Trophoblast cell (in vitro differentiated cells and primary cell): ENCODE measurements around the gene SLC15A3.
A peak's percentile ranks its signal among the peaks of the same experiment; 100 is the strongest.

Experiments used
- DNase-seq, 2 donors: peaks; one replicate each; pipeline ENCODE4 v3.0.0-alpha.2; 2016
- H2AFZ ChIP-seq: 2 replicates; pipeline ENCODE4 v1.6.1; 2013; ENCODE audit warnings: low read length, moderate library complexity, mild to moderate bottlenecking; ENCODE audit not compliant: insufficient read depth, poor library complexity
- H2AK5ac ChIP-seq: 2 replicates; pipeline ENCODE4 v1.6.1; 2013; ENCODE audit warnings: mild to moderate bottlenecking, low read length
- H2BK120ac ChIP-seq: 2 replicates; pipeline ENCODE4 v1.6.1; 2013; ENCODE audit warnings: low read length, mild to moderate bottlenecking, moderate library complexity; ENCODE audit not compliant: insufficient read depth, poor library complexity
- H2BK12ac ChIP-seq: 2 replicates; pipeline ENCODE4 v1.6.1; 2013; ENCODE audit warnings: mild to moderate bottlenecking, low read length, moderate library complexity
- H2BK5ac ChIP-seq: 2 replicates; pipeline ENCODE4 v1.6.1; 2013; ENCODE audit warnings: low read length, low read depth, moderate library complexity, mild to moderate bottlenecking; ENCODE audit not compliant: poor library complexity
- H3K14ac ChIP-seq: 2 replicates; pipeline ENCODE4 v1.6.1; 2013; ENCODE audit warnings: mild to moderate bottlenecking, low read length
- H3K18ac ChIP-seq: 2 replicates; pipeline ENCODE4 v1.6.1; 2013; ENCODE audit warnings: mild to moderate bottlenecking, low read length
- H3K23ac ChIP-seq: 2 replicates; pipeline ENCODE4 v1.6.1; 2013; ENCODE audit warnings: low read length
- H3K27ac ChIP-seq: 2 replicates; pipeline ENCODE4 v1.5.1; 2013; ENCODE audit warnings: low read depth, mild to moderate bottlenecking, inconsistent platforms, low read length, moderate library complexity
- H3K27me3 ChIP-seq: 2 replicates; pipeline ENCODE4 v1.6.1; 2013; ENCODE audit warnings: inconsistent platforms, mild to moderate bottlenecking, low read length, moderate library complexity; ENCODE audit not compliant: insufficient read depth
- H3K36me3 ChIP-seq, 2 experiments: 1 replicate in 1 of 2; 2 replicates in 1 of 2; pipeline ENCODE4 v1.6.1; 2013; ENCODE audit warnings: low read length in 2 of 2, mild to moderate bottlenecking in 2 of 2, moderate library complexity in 1 of 2; ENCODE audit not compliant: insufficient read depth in 2 of 2, control insufficient read depth in 1 of 2
- H3K4ac ChIP-seq: 2 replicates; pipeline ENCODE4 v1.6.1; 2013; ENCODE audit warnings: low read depth, mild to moderate bottlenecking, low read length, moderate library complexity
- H3K4me1 ChIP-seq, 2 experiments: 1 replicate in 1 of 2; 2 replicates in 1 of 2; pipeline ENCODE4 v1.6.1; 2013; ENCODE audit warnings: low read length in 2 of 2, mild to moderate bottlenecking in 2 of 2, moderate library complexity in 1 of 2; ENCODE audit not compliant: insufficient read depth in 2 of 2, control insufficient read depth in 1 of 2
- H3K4me2 ChIP-seq: 2 replicates; pipeline ENCODE4 v1.6.1; 2013; ENCODE audit warnings: inconsistent platforms, mild to moderate bottlenecking, low read length, moderate library complexity
- H3K4me3 ChIP-seq: 2 replicates; pipeline ENCODE4 v1.5.1; 2013; ENCODE audit warnings: mild to moderate bottlenecking, low read depth, low read length, inconsistent platforms
- H3K79me1 ChIP-seq: one replicate; pipeline ENCODE4 v1.6.1; 2013; ENCODE audit warnings: low read length
- H3K79me2 ChIP-seq: 2 replicates; pipeline ENCODE4 v1.6.1; 2013; ENCODE audit warnings: low read length, mild to moderate bottlenecking; ENCODE audit not compliant: control insufficient read depth, insufficient read depth, poor library complexity
- H3K9ac ChIP-seq: 2 replicates; pipeline ENCODE4 v1.6.1; 2013; ENCODE audit warnings: mild to moderate bottlenecking, low read length
- H3K9me3 ChIP-seq: 2 replicates; pipeline ENCODE4 v1.6.1; 2013; ENCODE audit warnings: low read depth, mild to moderate bottlenecking, control low read depth, inconsistent platforms, low read length; ENCODE audit not compliant: insufficient read depth
- H4K12ac ChIP-seq: 2 replicates; pipeline ENCODE4 v1.6.1; 2013; ENCODE audit warnings: low read depth, mild to moderate bottlenecking, low read length, moderate library complexity
- H4K8ac ChIP-seq: 2 replicates; pipeline ENCODE4 v1.6.1; 2013; ENCODE audit warnings: low read depth, mild to moderate bottlenecking, low read length, moderate library complexity
- H4K91ac ChIP-seq: one replicate; pipeline ENCODE4 v1.6.1; 2013; ENCODE audit warnings: low read depth, mild to moderate bottlenecking, low read length, moderate library complexity
- WGBS: extraction: QIAGEN DNeasy Blood & Tissue Kit; methylation state at CpG from one replicate; pipeline ENCODE4 v1.1.7; 2013; ENCODE audit warnings: missing lambda C conversion rate; ENCODE audit not compliant: insufficient read length, insufficient coverage; ENCODE audit errors: extremely low coverage; 5-methylcytosine and 5-hydroxymethylcytosine counted together

The SLC15A3 gene

GRCh38 chr11:60971520-60971919, 19.5 kb upstream of the SLC15A3 start, which contains the start of gene CD6:
Gene CD6 (plus strand): TSS chr11:60971680. CDS start chr11:60971866, 186 bp downstream.
- H3K36me3 ChIP-seq, result no peaks in the 10 kb centered on the region
- no peak within 1 kb of the TSS for H3K9ac ChIP-seq
- no peak within 1 kb of the TSS for H3K4me3 ChIP-seq
- H4K91ac ChIP-seq, result no peak within 1 kb of the TSS
- peaks cover 1% of the 10 kb centered on the region for H3K9me3 ChIP-seq
- H3K4me2 ChIP-seq, result no peak within 1 kb of the TSS
- H3K23ac ChIP-seq, result no peak within 1 kb of the TSS
- no peaks in the 10 kb centered on the region for H3K79me2 ChIP-seq
- no peak within 1 kb of the TSS for H2BK120ac ChIP-seq
- H3K79me1 ChIP-seq, result no peaks in the 10 kb centered on the region
- DNase-seq, result no peak
- WGBS, result no CpG with 5 or more reads among the region's 16 CpGs
- H2BK12ac ChIP-seq, result no peak within 1 kb of the TSS
- no peak within 1 kb of the TSS for H4K8ac ChIP-seq
- H4K12ac ChIP-seq, result no peak within 1 kb of the TSS
- no peak within 1 kb of the TSS for H3K4ac ChIP-seq
- no peaks in the 10 kb centered on the region for H3K27me3 ChIP-seq
- no peaks in the 10 kb centered on the region for H3K4me1 ChIP-seq
- no peak within 1 kb of the TSS for H2AK5ac ChIP-seq
- no peak within 1 kb of the TSS for H3K27ac ChIP-seq
- H2BK5ac ChIP-seq, result no peak within 1 kb of the TSS
- H2AFZ ChIP-seq, result no peak within 1 kb of the TSS
- no peak within 1 kb of the TSS for H3K14ac ChIP-seq
- H3K18ac ChIP-seq, result no peak within 1 kb of the TSS

DNA sequence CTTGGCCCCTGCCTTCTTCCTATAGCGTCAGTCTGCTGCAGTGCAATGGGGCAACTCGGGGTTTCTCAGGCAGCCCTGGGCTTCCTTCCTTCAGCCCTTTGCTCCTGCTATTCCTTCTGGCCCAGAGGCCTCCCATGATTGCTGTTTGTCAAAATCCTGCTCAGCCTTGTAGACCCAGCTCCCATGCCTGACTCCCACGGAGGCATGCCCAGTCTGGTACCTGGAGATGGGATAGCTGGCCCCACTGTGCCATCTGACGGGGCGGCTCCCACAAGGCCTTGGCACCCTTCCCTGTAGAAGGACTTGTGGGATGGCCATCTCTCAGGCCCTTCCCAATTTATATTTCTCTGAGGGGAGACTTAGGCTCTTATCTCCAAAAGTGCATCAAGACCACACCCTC, 18.9 kb upstream of the SLC15A3 start:
- Histone ChIP-seq H3K4me3 (no peak overlapping the region), H3K9me3 (peaks cover 1% of the 10 kb centered on the region), H4K8ac (no peak overlapping the region), H4K12ac (no peak overlapping the region), H3K18ac (no peak overlapping the region), H2BK12ac (no peak overlapping the region), H2AFZ (no peak overlapping the region), H4K91ac (no peak overlapping the region), H2AK5ac (no peak overlapping the region), H3K4ac (no peak overlapping the region), H3K27me3 (no peaks in the 10 kb centered on the region), H3K9ac (no peak overlapping the region), H3K36me3 (no peaks in the 10 kb centered on the region), H3K79me2 (no peaks in the 10 kb centered on the region), H3K4me1 (no peaks in the 10 kb centered on the region), H2BK5ac (no peak overlapping the region), H3K23ac (no peak overlapping the region), H2BK120ac (no peak overlapping the region), H3K79me1 (no peaks in the 10 kb centered on the region), H3K4me2 (no peak overlapping the region), H3K14ac (no peak overlapping the region), H3K27ac (no peak overlapping the region)
- no CpG with 5 or more reads among the region's 5 CpGs for WGBS
- no peak for DNase-seq

DNA sequence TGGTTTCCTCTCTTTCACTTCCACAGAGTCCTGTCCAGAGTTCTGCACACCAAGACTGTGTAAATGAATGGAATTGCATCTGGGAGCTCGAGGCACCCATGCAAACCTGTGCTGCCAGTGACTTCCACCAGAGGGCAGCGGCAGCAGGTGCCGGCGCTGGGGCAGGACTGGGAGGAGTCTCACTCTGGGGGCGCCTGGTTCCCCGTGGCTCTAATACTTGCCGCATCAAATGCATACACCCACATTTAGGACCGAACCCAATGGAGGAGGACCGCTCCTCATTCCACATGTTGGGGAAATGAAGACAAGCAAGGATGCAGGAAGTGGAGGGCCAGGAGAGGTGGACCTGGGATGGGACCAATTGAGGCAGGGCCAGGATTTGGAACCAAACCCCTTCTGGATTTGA, 18.4 kb upstream of the SLC15A3 start:
- no peak overlapping the region for H4K12ac ChIP-seq
- H2BK5ac ChIP-seq, result no peak overlapping the region
- no peak overlapping the region for H3K23ac ChIP-seq
- H3K9ac ChIP-seq, result no peak overlapping the region
- no peak overlapping the region for H4K91ac ChIP-seq
- H3K27ac ChIP-seq, result no peak overlapping the region
- H3K79me2 ChIP-seq, result no peaks in the 10 kb centered on the region
- H2AK5ac ChIP-seq, result no peak overlapping the region
- H4K8ac ChIP-seq, result no peak overlapping the region
- no peak overlapping the region for H3K4me3 ChIP-seq
- H3K18ac ChIP-seq, result no peak overlapping the region
- no CpG with 5 or more reads among the region's 9 CpGs for WGBS
- no peak overlapping the region for H2AFZ ChIP-seq
- peaks cover 1% of the 10 kb centered on the region for H3K9me3 ChIP-seq
- H2BK120ac ChIP-seq, result no peak overlapping the region
- H3K4ac ChIP-seq, result no peak overlapping the region
- H3K4me2 ChIP-seq, result no peak overlapping the region
- H2BK12ac ChIP-seq, result no peak overlapping the region
- no peak overlapping the region for H3K14ac ChIP-seq
- no peaks in the 10 kb centered on the region for H3K27me3 ChIP-seq
- peak in 1 of 2 donors; percentile 71 for DNase-seq
- H3K79me1 ChIP-seq, result no peaks in the 10 kb centered on the region
- no peaks in the 10 kb centered on the region for H3K36me3 ChIP-seq
- H3K4me1 ChIP-seq, result no peaks in the 10 kb centered on the region

DNA sequence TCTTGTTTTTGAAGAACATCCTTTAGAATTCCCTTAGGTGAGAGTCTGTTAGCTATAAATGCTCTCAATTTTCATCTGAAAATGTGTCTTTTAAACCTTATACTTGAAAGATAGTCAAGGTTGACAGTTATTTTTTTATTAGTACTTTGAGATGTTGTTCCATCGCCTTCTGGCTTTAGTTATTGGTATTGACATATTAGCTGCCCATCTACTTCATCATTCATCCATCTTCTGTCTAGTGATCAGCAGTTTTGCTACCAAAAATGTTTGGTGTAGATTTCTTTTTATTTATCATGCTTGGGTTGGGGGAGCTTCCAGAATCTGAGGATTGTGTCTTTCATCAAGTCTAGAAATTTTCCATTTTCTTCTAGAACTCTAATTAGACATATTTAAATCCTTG, 16.2 kb upstream of the SLC15A3 start:
- Histone ChIP-seq H3K4ac (no peak overlapping the region), H3K27me3 (no peaks in the 10 kb centered on the region), H3K14ac (no peak overlapping the region), H2AK5ac (no peak overlapping the region), H3K4me2 (no peak overlapping the region), H3K79me2 (no peaks in the 10 kb centered on the region), H4K12ac (no peak overlapping the region), H3K79me1 (no peaks in the 10 kb centered on the region), H3K27ac (no peak overlapping the region), H3K18ac (no peak overlapping the region), H4K8ac (no peak overlapping the region), H3K36me3 (no peaks in the 10 kb centered on the region), H3K4me3 (no peak overlapping the region), H2BK12ac (no peak overlapping the region), H3K23ac (no peak overlapping the region), H2AFZ (no peak overlapping the region), H4K91ac (no peak overlapping the region), H3K4me1 (no peaks in the 10 kb centered on the region), H2BK5ac (no peak overlapping the region), H3K9ac (no peak overlapping the region), H3K9me3 (peaks cover 1% of the 10 kb centered on the region), H2BK120ac (no peak overlapping the region)
- no CpG with 5 or more reads among the region's 1 CpG for WGBS
- no peak for DNase-seq
